ENCODE data around the gene C11orf98.
A peak's percentile ranks its signal among the peaks of the same experiment; 100 is the strongest.
"Not testable (repeated sequence)": the region's sequence is repeated elsewhere in the genome, so short reads cannot be mapped to it uniquely, and the experiment has no call there.

The C11orf98 gene

DNA sequence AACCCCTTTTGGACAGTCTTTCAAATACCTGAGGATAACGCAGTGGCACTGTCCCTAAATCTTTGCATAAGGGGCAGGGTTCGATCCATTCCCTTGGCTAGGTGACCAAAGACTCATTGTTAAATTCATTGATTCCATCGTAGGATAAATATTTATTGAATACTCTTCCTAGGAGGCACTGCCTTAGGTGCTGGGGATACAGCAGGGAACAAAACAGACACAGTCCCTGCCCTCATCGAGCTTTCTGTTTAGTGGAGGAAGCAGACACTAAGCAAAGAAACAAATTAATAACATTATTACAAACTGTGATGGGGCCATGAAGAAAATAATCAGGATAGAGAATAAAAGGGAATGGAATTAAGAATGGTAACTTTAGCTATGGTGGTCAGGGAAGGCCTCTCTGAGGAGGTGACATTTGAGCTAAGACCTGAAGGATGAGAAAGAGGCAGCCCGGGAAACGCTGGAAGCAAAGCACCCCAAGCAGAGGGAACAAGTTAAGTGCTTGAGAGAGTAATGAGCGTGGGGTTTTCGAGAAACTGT is 43.9 kb downstream of the C11orf98 start:
- Histone ChIP-seq H3K27me3 (ENCODE audit: insufficient read depth, low read length) (no peaks in the 10 kb centered on the region), H3K4me1 (ENCODE audit: insufficient read depth, low read length) (peaks cover 5% of the 10 kb centered on the region; the same call in 1 of the 2 replicates), H3K27ac (ENCODE audit: low read length) (peak overlapping the region; percentile 12), H3K36me3 (ENCODE audit: insufficient read depth, low read depth, low read length) (peaks cover 17% of the 10 kb centered on the region), H3K4me3 (ENCODE audit: low read length) (peak overlapping the region; percentile 95), H3K9me3 (ENCODE audit: insufficient read depth, low read depth, low read length) (no peaks in the 10 kb centered on the region), H3K9ac (ENCODE audit: low read depth, low read length) (peak overlapping the region; percentile 92)

DNA sequence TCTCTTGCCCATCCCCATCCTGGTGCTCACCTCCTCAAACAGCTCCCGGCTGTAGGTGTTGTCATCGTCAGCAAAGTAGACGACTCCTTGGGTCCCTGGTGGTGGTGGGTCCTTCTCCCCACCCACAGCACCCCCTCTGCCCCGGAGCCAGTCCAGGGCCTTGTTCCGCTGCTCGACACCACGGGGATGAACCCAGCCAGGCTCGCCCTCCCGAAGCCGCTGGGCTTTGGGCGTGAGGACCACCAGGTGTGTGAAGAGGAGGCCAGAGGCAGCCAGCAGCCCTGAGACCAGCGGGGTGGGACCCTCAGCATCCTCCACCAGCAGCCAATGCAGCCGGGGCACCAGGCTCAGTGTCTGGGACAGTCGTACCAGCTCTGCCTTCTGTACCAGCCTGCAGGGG is 48.1 kb downstream of the C11orf98 start:
- H3K9me3 ChIP-seq (ENCODE audit: insufficient read depth, low read depth, low read length); H3K27me3 ChIP-seq (ENCODE audit: insufficient read depth, low read length); H3K4me1 ChIP-seq (ENCODE audit: insufficient read depth, low read length); H3K9ac ChIP-seq (ENCODE audit: low read depth, low read length); H3K4me3 ChIP-seq (ENCODE audit: low read length); H3K36me3 ChIP-seq (ENCODE audit: insufficient read depth, low read depth, low read length); H3K27ac ChIP-seq (ENCODE audit: low read length): not testable (repeated sequence)

DNA sequence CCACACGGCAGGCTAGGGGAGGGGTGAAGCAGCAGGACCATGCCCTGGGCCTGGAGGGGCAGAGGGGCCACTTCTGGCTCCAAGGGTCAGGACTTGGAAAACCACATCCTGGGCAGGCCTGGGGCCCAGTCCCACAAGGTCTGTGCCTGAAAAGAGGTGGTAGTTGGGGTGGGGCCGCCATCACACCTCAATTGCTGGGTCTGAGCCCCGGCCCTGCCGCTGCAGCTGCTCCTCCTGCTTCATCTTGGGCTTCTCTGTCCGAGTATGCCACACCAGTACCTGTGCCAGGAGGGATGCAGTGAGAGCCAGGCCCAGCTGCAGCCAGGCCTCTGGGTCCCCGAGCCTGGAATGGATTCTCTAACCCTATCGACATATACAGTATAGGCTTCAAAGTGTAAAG is 49.5 kb downstream of the C11orf98 start:
- Histone ChIP-seq H3K9ac (ENCODE audit: low read depth, low read length) (no peak overlapping the region), H3K4me3 (ENCODE audit: low read length) (no peak overlapping the region), H3K4me1 (ENCODE audit: insufficient read depth, low read length) (no peaks in the 10 kb centered on the region; the same call in 1 of the 2 replicates), H3K9me3 (ENCODE audit: insufficient read depth, low read depth, low read length) (no peaks in the 10 kb centered on the region), H3K27me3 (ENCODE audit: insufficient read depth, low read length) (peaks cover 13% of the 10 kb centered on the region), H3K27ac (ENCODE audit: low read length) (no peak overlapping the region), H3K36me3 (ENCODE audit: insufficient read depth, low read depth, low read length) (no peaks in the 10 kb centered on the region; the same call in 1 of the 2 replicates)

DNA sequence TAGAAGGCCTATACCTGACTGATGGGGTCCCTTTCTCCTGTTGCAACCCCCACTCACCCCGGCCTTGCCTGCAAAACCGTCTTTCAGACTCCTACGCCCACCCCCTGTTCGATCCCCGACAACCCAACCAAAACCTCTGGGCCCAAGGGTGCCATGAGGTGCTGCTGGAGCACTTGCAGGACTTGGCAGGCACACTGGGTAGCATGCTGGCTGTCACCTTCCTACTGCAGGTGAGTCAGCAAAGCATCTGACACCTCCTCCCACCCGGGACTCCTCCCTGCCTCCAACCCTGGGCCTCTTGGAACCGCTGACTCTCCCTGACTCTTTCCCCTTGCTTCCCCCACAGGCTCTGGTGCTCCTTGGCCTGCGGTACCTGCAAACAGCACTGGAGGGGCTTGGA is 50.7 kb downstream of the C11orf98 start:
- Histone ChIP-seq H3K4me1 (ENCODE audit: insufficient read depth, low read length) (no peaks in the 10 kb centered on the region; the same call in 1 of the 2 replicates), H3K36me3 (ENCODE audit: insufficient read depth, low read depth, low read length) (no peaks in the 10 kb centered on the region; the same call in 1 of the 2 replicates), H3K9me3 (ENCODE audit: insufficient read depth, low read depth, low read length) (no peaks in the 10 kb centered on the region), H3K4me3 (ENCODE audit: low read length) (no peak overlapping the region), H3K9ac (ENCODE audit: low read depth, low read length) (no peak overlapping the region), H3K27me3 (ENCODE audit: insufficient read depth, low read length) (peaks cover 13% of the 10 kb centered on the region), H3K27ac (ENCODE audit: low read length) (no peak overlapping the region)

DNA sequence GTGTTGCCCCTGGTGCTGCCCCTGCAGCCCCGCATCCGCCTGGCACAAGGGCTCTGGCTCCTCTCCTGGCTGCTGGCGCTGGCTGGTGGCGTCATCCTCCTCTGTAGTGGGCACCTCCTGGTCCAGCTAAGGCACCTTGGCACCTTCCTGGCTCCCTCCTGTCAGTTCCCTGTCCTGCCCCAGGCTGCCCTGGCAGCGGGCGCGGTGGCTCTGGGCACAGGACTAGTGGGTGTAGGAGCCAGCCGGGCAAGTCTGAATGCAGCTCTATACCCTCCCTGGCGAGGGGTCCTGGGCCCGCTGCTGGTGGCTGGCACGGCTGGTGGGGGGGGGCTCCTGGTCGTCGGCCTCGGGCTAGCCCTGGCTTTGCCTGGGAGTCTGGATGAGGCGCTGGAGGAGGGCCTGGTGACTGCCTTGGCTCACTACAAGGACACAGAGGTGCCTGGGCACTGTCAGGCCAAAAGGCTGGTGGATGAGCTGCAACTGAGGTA is 51.7 kb downstream of the C11orf98 start:
- no peak overlapping the region for H3K27ac ChIP-seq (ENCODE audit: low read length)
- no peaks in the 10 kb centered on the region for H3K9me3 ChIP-seq (ENCODE audit: insufficient read depth, low read depth, low read length)
- H3K36me3 ChIP-seq (ENCODE audit: insufficient read depth, low read depth, low read length) = no peaks in the 10 kb centered on the region; the same call in 1 of the 2 replicates
- no peaks in the 10 kb centered on the region; the same call in 1 of the 2 replicates for H3K4me1 ChIP-seq (ENCODE audit: insufficient read depth, low read length)
- H3K9ac ChIP-seq (ENCODE audit: low read depth, low read length) = no peak overlapping the region
- H3K27me3 ChIP-seq (ENCODE audit: insufficient read depth, low read length) = peaks cover 13% of the 10 kb centered on the region
- H3K4me3 ChIP-seq (ENCODE audit: low read length) = peak overlapping the region; percentile 50; the same call in 1 of the 2 replicates
